ENCODE results near the gene FBXO11.

GRCh38 chr2:47899915-47900816 is 6.1 kb downstream of the FBXO11 start:
- no peak for TF ChIP-seq EP300 (IDR thresholded peaks at IDR 0.05; ENCODE audit: borderline replicate concordance)
- TF ChIP-seq REST (IDR thresholded peaks at IDR 0.05; ENCODE audit: low read depth) = no peak
- no peak for TF ChIP-seq EGR1 (IDR thresholded peaks at IDR 0.05)
- TF ChIP-seq RAD21 (IDR thresholded peaks at IDR 0.05; ENCODE audit: low read depth) = no peak
- TF ChIP-seq YY1 (IDR thresholded peaks at IDR 0.05; ENCODE audit: low read depth) = no peak
- TF ChIP-seq CEBPB (IDR thresholded peaks at IDR 0.05) = no peak
- no peak for TF ChIP-seq TAF1 (IDR thresholded peaks at IDR 0.05; ENCODE audit: low read depth)
- no peak for TF ChIP-seq MAX (IDR thresholded peaks at IDR 0.05)
- TF ChIP-seq TCF12 (IDR thresholded peaks at IDR 0.05; ENCODE audit: low read depth) = no peak
- no peak for TF ChIP-seq USF1 (IDR thresholded peaks at IDR 0.05)
- TF ChIP-seq CREB1 (IDR thresholded peaks at IDR 0.05; ENCODE audit: low read depth) = no peak
- TF ChIP-seq FOXM1 (IDR thresholded peaks at IDR 0.05; ENCODE audit: borderline replicate concordance, low read depth) = no peak
- TF ChIP-seq NFIC (IDR thresholded peaks at IDR 0.05) = no peak
- no peak for TF ChIP-seq TEAD4 (IDR thresholded peaks at IDR 0.05)

Measured in Ishikawa (cell line).